CD4-positive, alpha-beta memory T cell (primary cell): ENCODE results near the gene DEAF1. TPM values are rescaled to one million over a fixed set of nuclear protein-coding genes. Genes with fewer than 3 reads are reported as not detected.

Experiments used
- CTCF ChIA-PET: fragments of 350-600 bp; sonication (Branson Sonifier 250); formaldehyde crosslinking; loops from one replicate; lab custom pipeline; 2021; ENCODE audit warnings: inconsistent platforms; ENCODE audit not compliant: partially characterized antibody; lab: Charles Lee
- POLR2A ChIA-PET: fragments of 350-600 bp; sonication (Branson Sonifier 250); formaldehyde crosslinking; loops from one replicate; lab custom pipeline; 2021; ENCODE audit not compliant: partially characterized antibody; lab: Charles Lee
- DNase-seq, 5 donors: peaks; one replicate each; pipeline versions ENCODE4 v3.0.0 to v3.0.0-alpha.2; 2020 to 2022; ENCODE audit warnings: mixed read lengths in 1 of 5
- H3K27ac ChIP-seq: one replicate; pipeline ENCODE4 v1.7.0; 2013; ENCODE audit warnings: low read depth, low read length
- H3K27me3 ChIP-seq: 2 replicates; pipeline ENCODE4 v1.7.0; 2013; ENCODE audit warnings: mild to moderate bottlenecking, low read length, moderate library complexity; ENCODE audit not compliant: insufficient read depth
- H3K36me3 ChIP-seq: 2 replicates; pipeline ENCODE4 v1.7.0; 2013; ENCODE audit warnings: mild to moderate bottlenecking, low read length, moderate library complexity; ENCODE audit not compliant: insufficient read depth
- H3K4me1 ChIP-seq: 2 replicates; pipeline ENCODE4 v1.7.0; 2013; ENCODE audit warnings: mild to moderate bottlenecking, low read length, moderate library complexity; ENCODE audit not compliant: insufficient read depth
- H3K4me3 ChIP-seq, 2 donors: one replicate each; pipeline ENCODE4 v1.7.0; 2013; ENCODE audit warnings: low read length in 2 of 2, mild to moderate bottlenecking in 1 of 2
- H3K9me3 ChIP-seq, 2 donors: one replicate each; pipeline ENCODE4 v1.7.0; 2013; ENCODE audit warnings: low read length in 2 of 2, control low read depth in 1 of 2; ENCODE audit not compliant: control insufficient read depth in 1 of 2
- H3K27ac Mint-ChIP-seq, 7 donors: one replicate each; pipeline ENCODE4 v1.8.0; 2020 to 2021; ENCODE audit warnings: mixed read lengths in 7 of 7, mild to moderate bottlenecking in 6 of 7, inconsistent platforms in 3 of 7, moderate library complexity in 3 of 7
- H3K27me3 Mint-ChIP-seq, 2 donors: one replicate each; pipeline ENCODE4 v1.8.0; 2020 to 2021; ENCODE audit warnings: mixed read lengths in 2 of 2
- H3K36me3 Mint-ChIP-seq, 2 donors: one replicate each; pipeline ENCODE4 v1.8.0; 2020 to 2021; ENCODE audit warnings: mixed read lengths in 2 of 2, inconsistent platforms in 1 of 2, mild to moderate bottlenecking in 1 of 2
- H3K4me1 Mint-ChIP-seq, 4 donors: one replicate each; pipeline ENCODE4 v1.8.0; 2020 to 2021; ENCODE audit warnings: mixed read lengths in 4 of 4, mild to moderate bottlenecking in 1 of 4
- H3K4me3 Mint-ChIP-seq, 8 donors: one replicate each; pipeline ENCODE4 v1.8.0; 2020 to 2021; ENCODE audit warnings: mixed read lengths in 8 of 8, mild to moderate bottlenecking in 7 of 8, moderate library complexity in 6 of 8, inconsistent platforms in 3 of 8
- H3K9me3 Mint-ChIP-seq, 8 donors: one replicate each; pipeline ENCODE4 v1.8.0; 2020 to 2021; ENCODE audit warnings: mixed read lengths in 8 of 8, mild to moderate bottlenecking in 5 of 8, inconsistent platforms in 3 of 8, moderate library complexity in 1 of 8
- intact Hi-C: fragments of 100-400 bp; cut with micrococcal nuclease; formaldehyde crosslinking; loops from one replicate; pipeline ENCODE4 v1.15.1; 2023
- polyA plus RNA-seq, 2 donors: library from polyadenylated mRNA; unstranded; fragments of 300-500 nt; fragmentation: Illumina TruSeq; gene quantifications; one replicate each; pipeline ENCODE4 v1.2.3, GENCODE V29; 2021
- total RNA-seq, 2 experiments: library from RNA; stranded (reverse); gene quantifications; one replicate each; pipeline ENCODE4 v1.2.3, GENCODE V29; 2021

The DEAF1 gene
- total and polyA plus RNA-seq, 4 experiments from 2014 or later: 34.5 to 50.8 (median 42.8) TPM

DNA sequence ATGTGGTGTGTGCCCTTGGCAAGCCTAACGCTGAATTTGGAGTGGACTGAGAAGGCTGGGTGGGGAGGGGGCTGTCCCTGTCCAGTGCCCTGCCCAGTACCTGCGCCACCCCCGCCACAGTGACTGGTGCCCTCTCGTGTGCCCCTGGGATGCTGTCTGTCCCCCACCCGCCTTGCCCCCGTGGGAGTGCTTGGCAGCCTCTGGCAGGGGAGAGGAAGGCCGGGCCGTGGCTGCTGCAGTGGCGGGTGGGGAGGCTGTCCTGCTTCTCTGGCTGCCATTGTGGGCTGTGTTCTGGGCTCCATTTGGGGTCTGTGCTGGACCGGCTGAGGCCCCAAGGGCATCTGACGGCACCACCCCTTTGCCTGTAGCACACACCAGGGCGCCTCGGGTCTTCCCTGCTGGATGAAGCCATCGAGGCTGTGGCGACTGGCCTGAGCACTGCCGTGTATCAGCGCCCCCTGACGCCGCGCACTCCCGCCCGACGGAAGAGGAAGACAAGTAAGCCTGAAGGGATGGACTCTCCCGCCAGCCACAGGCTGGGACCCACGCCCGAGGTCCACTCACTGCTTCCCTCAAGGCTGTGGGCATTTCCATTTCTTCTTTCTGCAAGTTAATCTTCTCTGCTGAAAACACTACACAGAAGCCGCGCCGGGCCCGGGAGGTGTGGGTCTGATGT is 96.9 kb downstream of the DEAF1 start:
- no peaks in the 10 kb centered on the region for H3K27me3 ChIP-seq
- H3K9me3 ChIP-seq: no peaks in the 10 kb centered on the region
- H3K36me3 ChIP-seq: peaks cover 70% of the 10 kb centered on the region
- no peak overlapping the region for H3K4me3 Mint-ChIP-seq
- no peak overlapping the region for H3K27ac ChIP-seq
- DNase-seq: peak in 1 of 5 donors; percentile 27
- CTCF ChIA-PET: no interaction called here
- H3K4me1 ChIP-seq: peaks cover 5% of the 10 kb centered on the region
- intact Hi-C loops: no loop called here
- peaks cover 28 to 54% of the 10 kb centered on the region in 2 donors for H3K36me3 Mint-ChIP-seq
- no peak overlapping the region for H3K27ac Mint-ChIP-seq
- no peaks in the 10 kb centered on the region for H3K9me3 Mint-ChIP-seq
- H3K4me1 Mint-ChIP-seq: peaks cover 8 to 13% (median 10%) of the 10 kb centered on the region in 4 donors
- no peaks in the 10 kb centered on the region for H3K27me3 Mint-ChIP-seq
- no peak overlapping the region for H3K4me3 ChIP-seq
- POLR2A ChIA-PET: no interaction called here

DNA sequence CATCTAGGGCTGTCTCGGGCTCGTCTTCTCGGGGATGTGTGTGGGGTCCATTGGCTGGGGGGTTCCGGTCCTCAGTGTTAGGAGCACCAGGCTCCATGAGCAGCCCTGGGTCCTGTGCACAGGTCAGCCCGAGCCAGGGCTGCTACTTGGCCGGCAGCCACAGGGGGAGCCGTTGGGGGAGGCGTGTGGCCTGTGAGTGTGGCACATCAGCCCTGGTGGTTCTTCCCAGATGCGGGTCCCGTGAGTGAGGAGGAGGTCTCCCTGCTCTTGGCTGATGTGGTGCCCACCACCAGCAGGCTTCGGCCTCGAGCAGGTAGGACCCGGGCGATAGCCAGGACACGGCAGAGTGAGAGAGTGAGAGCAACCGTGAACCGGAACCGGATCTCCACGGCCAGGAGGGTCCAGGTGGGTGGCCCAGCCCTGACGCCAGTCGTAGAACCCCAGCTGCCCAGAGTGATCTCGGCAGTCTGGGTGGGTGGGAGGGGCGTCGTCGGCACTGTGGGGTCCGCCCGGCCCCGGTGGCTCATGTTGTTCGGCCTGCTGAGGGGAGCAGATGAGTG is 97.8 kb downstream of the DEAF1 start:
- peaks cover 8 to 13% (median 10%) of the 10 kb centered on the region in 4 donors for H3K4me1 Mint-ChIP-seq
- POLR2A ChIA-PET: no interaction called here
- H3K36me3 Mint-ChIP-seq: peaks cover 34 to 59% of the 10 kb centered on the region in 2 donors
- H3K27me3 ChIP-seq: no peaks in the 10 kb centered on the region
- H3K9me3 Mint-ChIP-seq: no peaks in the 10 kb centered on the region
- no peaks in the 10 kb centered on the region for H3K27me3 Mint-ChIP-seq
- no peak overlapping the region for H3K4me3 Mint-ChIP-seq
- H3K27ac ChIP-seq: no peak overlapping the region
- H3K27ac Mint-ChIP-seq: peak overlapping the region in 3 of 7 donors; percentile 26 to 90 (median 80)
- H3K4me3 ChIP-seq: no peak overlapping the region
- peaks cover 5% of the 10 kb centered on the region for H3K4me1 ChIP-seq
- CTCF ChIA-PET: no interaction called here
- H3K9me3 ChIP-seq: no peaks in the 10 kb centered on the region
- DNase-seq: peak in 1 of 5 donors; percentile 21
- intact Hi-C loops: no loop called here
- peaks cover 76% of the 10 kb centered on the region for H3K36me3 ChIP-seq

DNA sequence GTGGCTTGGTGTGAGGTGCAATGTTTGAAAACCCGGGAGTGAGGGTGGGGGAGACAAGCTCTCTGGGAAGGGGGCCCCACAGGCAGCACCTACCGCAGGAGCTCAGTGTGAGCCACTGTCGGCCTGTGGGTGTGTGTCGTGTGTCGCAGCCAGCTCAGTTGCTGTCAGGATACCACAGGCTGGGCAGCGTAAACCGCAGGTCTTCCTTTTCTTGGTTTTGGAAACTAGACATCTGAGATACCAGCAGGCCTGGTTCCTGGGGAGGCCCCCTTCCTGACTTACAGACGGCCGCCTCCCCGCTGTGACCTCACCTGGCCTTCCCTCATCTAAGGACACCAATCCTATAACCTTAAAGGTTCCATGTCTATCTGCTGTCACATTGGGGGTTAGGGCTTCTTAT is 98.6 kb downstream of the DEAF1 start:
- intact Hi-C loops: no loop called here
- Histone ChIP-seq H3K9me3 (no peaks in the 10 kb centered on the region), H3K4me3 (no peak overlapping the region), H3K27ac (no peak overlapping the region), H3K27me3 (no peaks in the 10 kb centered on the region), H3K4me1 (peaks cover 5% of the 10 kb centered on the region), H3K36me3 (peaks cover 71% of the 10 kb centered on the region)
- H3K4me1 Mint-ChIP-seq: peaks cover 8 to 13% (median 11%) of the 10 kb centered on the region in 4 donors
- peaks cover 26 to 58% of the 10 kb centered on the region in 2 donors for H3K36me3 Mint-ChIP-seq
- POLR2A ChIA-PET: no interaction called here
- peak in 1 of 5 donors; percentile 39 for DNase-seq
- H3K27ac Mint-ChIP-seq: peak overlapping the region in 3 of 7 donors; percentile 19 to 59 (median 36)
- H3K27me3 Mint-ChIP-seq: no peaks in the 10 kb centered on the region
- no peaks in the 10 kb centered on the region for H3K9me3 Mint-ChIP-seq
- CTCF ChIA-PET: no interaction called here
- peak overlapping the region in 1 of 8 donors; percentile 40 for H3K4me3 Mint-ChIP-seq

DNA sequence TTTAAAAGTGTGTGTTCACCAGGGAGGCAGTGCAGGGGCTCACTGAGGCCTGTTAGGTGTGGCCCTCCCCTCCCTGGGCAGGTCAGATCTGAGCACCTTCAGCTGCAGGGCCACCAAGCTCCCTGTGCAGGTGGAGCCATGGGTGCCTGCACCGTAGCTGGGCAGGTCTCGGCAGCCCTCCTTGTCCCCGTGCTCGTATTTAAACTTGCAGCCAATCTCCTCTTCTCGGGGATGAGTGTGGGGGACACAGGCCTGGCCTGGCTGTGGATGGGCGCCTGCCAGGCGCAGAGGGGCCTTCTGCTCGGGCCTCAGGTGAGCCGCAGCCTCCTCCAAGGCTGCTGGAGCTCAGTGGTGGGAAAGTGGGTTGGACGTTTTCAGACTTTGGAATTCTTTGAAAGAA is 99.6 kb downstream of the DEAF1 start:
- Mint-ChIP-seq H3K27me3 (no peaks in the 10 kb centered on the region), H3K36me3 (peaks cover 25 to 63% of the 10 kb centered on the region in 2 donors), H3K4me3 (no peak overlapping the region), H3K4me1 (peaks cover 8 to 13% (median 11%) of the 10 kb centered on the region in 4 donors), H3K27ac (peak overlapping the region in 1 of 7 donors; percentile 47), H3K9me3 (no peaks in the 10 kb centered on the region)
- CTCF ChIA-PET: interaction anchor here (1.2 kb wide), 1 partner anchor 41 kb away, joined by 3 read pairs; no protein-coding TSS in a partner anchor
- no peak overlapping the region for H3K4me3 ChIP-seq
- H3K27ac ChIP-seq: no peak overlapping the region
- no peaks in the 10 kb centered on the region for H3K27me3 ChIP-seq
- no peaks in the 10 kb centered on the region for H3K9me3 ChIP-seq
- DNase-seq: peak in 1 of 5 donors; percentile 17
- H3K4me1 ChIP-seq: peaks cover 5% of the 10 kb centered on the region
- intact Hi-C loops: no loop called here
- POLR2A ChIA-PET: no interaction called here
- peaks cover 73% of the 10 kb centered on the region for H3K36me3 ChIP-seq

Other genes with a start within 250 kb of the DEAF1 start
- 10 to 100 TPM; 23.3 to 26.1 TPM for gene PTDSS2, start 244.9 kb downstream of the DEAF1 start, total RNA-seq
- gene PTDSS2, start 244.9 kb downstream of the DEAF1 start, polyA plus RNA-seq: 1 to 10 TPM; 5.5 to 6.3 TPM
- 100 to 1,000 TPM in 1 of 2 experiments, 10 to 100 TPM in 1; 98.4 to 105 TPM for gene RNH1, start 188.0 kb downstream of the DEAF1 start, total RNA-seq
- gene RNH1, start 188.0 kb downstream of the DEAF1 start, polyA plus RNA-seq: 100 to 1,000 TPM; 164 to 187 TPM
- gene HRAS, start 159.6 kb downstream of the DEAF1 start, total RNA-seq: 10 to 100 TPM; 36.7 to 42.5 TPM
- gene HRAS, start 159.6 kb downstream of the DEAF1 start, polyA plus RNA-seq: 10 to 100 TPM; 12.9 to 28.5 TPM
- 1 to 10 TPM; 4.4 to 4.6 TPM for gene LRRC56, start 157.7 kb downstream of the DEAF1 start, total RNA-seq
- gene LRRC56, start 157.7 kb downstream of the DEAF1 start, polyA plus RNA-seq: 1 to 10 TPM in 1 of 2 donors, under 1 TPM in 1; 0.24 to 1.5 TPM
- 1 to 10 TPM; 7.0 to 8.1 TPM for gene LMNTD2, start 134.5 kb downstream of the DEAF1 start, total RNA-seq
- 1 to 10 TPM in 1 of 2 donors, under 1 TPM in 1; 0.94 to 1.3 TPM for gene LMNTD2, start 134.5 kb downstream of the DEAF1 start, polyA plus RNA-seq
- 10 to 100 TPM; 52.7 to 55.2 TPM for gene RASSF7, start 134.3 kb downstream of the DEAF1 start, total RNA-seq
- gene RASSF7, start 134.3 kb downstream of the DEAF1 start, polyA plus RNA-seq: 10 to 100 TPM; 38.4 to 43.7 TPM
- gene PHRF1, start 118.8 kb downstream of the DEAF1 start, total RNA-seq: 10 to 100 TPM; 49.2 to 54.5 TPM
- gene PHRF1, start 118.8 kb downstream of the DEAF1 start, polyA plus RNA-seq: 10 to 100 TPM in 1 of 2 donors, under 1 TPM in 1; 0.93 to 17.0 TPM
- gene IRF7, start 79.3 kb downstream of the DEAF1 start, total RNA-seq: 10 to 100 TPM; 67.6 to 76.6 TPM
- gene IRF7, start 79.3 kb downstream of the DEAF1 start, polyA plus RNA-seq: 10 to 100 TPM; 20.8 to 37.4 TPM
- not detected for gene CDHR5, start 70.3 kb downstream of the DEAF1 start, total RNA-seq
- not detected for gene CDHR5, start 70.3 kb downstream of the DEAF1 start, polyA plus RNA-seq
- gene SCT, start 68.0 kb downstream of the DEAF1 start, total RNA-seq: not detected
- not detected for gene SCT, start 68.0 kb downstream of the DEAF1 start, polyA plus RNA-seq
- 1 to 10 TPM in 1 of 2 experiments, under 1 TPM in 1; 0.64 to 1.0 TPM for gene DRD4, start 58.0 kb downstream of the DEAF1 start, total RNA-seq
- not detected for gene DRD4, start 58.0 kb downstream of the DEAF1 start, polyA plus RNA-seq
- 10 to 100 TPM; 44.7 to 47.3 TPM for gene TMEM80, start 594 bp upstream of the DEAF1 start, total RNA-seq
- gene TMEM80, start 594 bp upstream of the DEAF1 start, polyA plus RNA-seq: 10 to 100 TPM; 27.0 to 32.6 TPM
- 10 to 100 TPM; 17.4 to 17.8 TPM for gene EPS8L2, start 11.0 kb upstream of the DEAF1 start, total RNA-seq
- gene EPS8L2, start 11.0 kb upstream of the DEAF1 start, polyA plus RNA-seq: 10 to 100 TPM; 15.4 to 19.5 TPM
- gene TALDO1, start 52.2 kb upstream of the DEAF1 start, total RNA-seq: 10 to 100 TPM; 80.4 to 90.5 TPM
- 100 to 1,000 TPM; 174 to 244 TPM for gene TALDO1, start 52.2 kb upstream of the DEAF1 start, polyA plus RNA-seq
- gene GATD1, start 82.3 kb upstream of the DEAF1 start, total RNA-seq: 10 to 100 TPM; 51.5 to 64.9 TPM
- gene GATD1, start 82.3 kb upstream of the DEAF1 start, polyA plus RNA-seq: 10 to 100 TPM in 1 of 2 donors, 1 to 10 TPM in 1; 4.3 to 15.0 TPM
- gene CEND1, start 94.9 kb upstream of the DEAF1 start, total RNA-seq: under 1 TPM in 1 of 2 experiments, not detected in 1; 0.19 TPM
- gene CEND1, start 94.9 kb upstream of the DEAF1 start, polyA plus RNA-seq: not detected
- 10 to 100 TPM; 24.0 to 24.1 TPM for gene SLC25A22, start 103.1 kb upstream of the DEAF1 start, total RNA-seq
- gene SLC25A22, start 103.1 kb upstream of the DEAF1 start, polyA plus RNA-seq: 10 to 100 TPM in 1 of 2 donors, 1 to 10 TPM in 1; 9.4 to 13.5 TPM
- gene PIDD1, start 110.0 kb upstream of the DEAF1 start, total RNA-seq: 10 to 100 TPM; 32.5 to 34.8 TPM
- gene PIDD1, start 110.0 kb upstream of the DEAF1 start, polyA plus RNA-seq: 1 to 10 TPM; 7.0 to 7.8 TPM
- gene RPLP2, start 114.7 kb upstream of the DEAF1 start, total RNA-seq: 1,000 to 10,000 TPM; 4,870 to 5,155 TPM
- 1,000 to 10,000 TPM; 1,822 to 3,757 TPM for gene RPLP2, start 114.7 kb upstream of the DEAF1 start, polyA plus RNA-seq
- 100 to 1,000 TPM; 200 to 201 TPM for gene PNPLA2, start 123.7 kb upstream of the DEAF1 start, total RNA-seq
- gene PNPLA2, start 123.7 kb upstream of the DEAF1 start, polyA plus RNA-seq: 10 to 100 TPM; 12.2 to 35.2 TPM
- under 1 TPM in 1 of 2 experiments, not detected in 1; 0.55 TPM for gene CRACR2B, start 132.7 kb upstream of the DEAF1 start, total RNA-seq
- gene CRACR2B, start 132.7 kb upstream of the DEAF1 start, polyA plus RNA-seq: not detected
- gene CD151, start 137.7 kb upstream of the DEAF1 start, total RNA-seq: 10 to 100 TPM; 20.7 to 23.4 TPM
- 10 to 100 TPM in 1 of 2 donors, 1 to 10 TPM in 1; 9.7 to 24.8 TPM for gene CD151, start 137.7 kb upstream of the DEAF1 start, polyA plus RNA-seq
- 10 to 100 TPM; 55.8 to 56.2 TPM for gene POLR2L, start 147.3 kb upstream of the DEAF1 start, total RNA-seq
- 100 to 1,000 TPM in 1 of 2 donors, 10 to 100 TPM in 1; 83.7 to 108 TPM for gene POLR2L, start 147.3 kb upstream of the DEAF1 start, polyA plus RNA-seq
- 1 to 10 TPM; 5.3 to 5.8 TPM for gene TSPAN4, start 147.6 kb upstream of the DEAF1 start, total RNA-seq
- 1 to 10 TPM; 1.8 to 3.5 TPM for gene TSPAN4, start 147.6 kb upstream of the DEAF1 start, polyA plus RNA-seq
- 10 to 100 TPM; 52.1 to 59.2 TPM for gene CHID1, start 215.6 kb upstream of the DEAF1 start, total RNA-seq
- 10 to 100 TPM; 46.9 to 82.3 TPM for gene CHID1, start 215.6 kb upstream of the DEAF1 start, polyA plus RNA-seq
- 10 to 100 TPM; 81.7 to 87.4 TPM for gene AP2A2, start 230.6 kb upstream of the DEAF1 start, total RNA-seq
- 10 to 100 TPM in 1 of 2 donors, 1 to 10 TPM in 1; 5.1 to 14.1 TPM for gene AP2A2, start 230.6 kb upstream of the DEAF1 start, polyA plus RNA-seq